Amygdala (tissue), 56 donors: ENCODE measurements around the gene REXO1.

Experiments
- DNase-seq, 56 donors: peaks; one replicate each; lab custom pipeline; 2025; lab: John Stamatoyannopoulos, UW

Gene REXO1

DNA sequence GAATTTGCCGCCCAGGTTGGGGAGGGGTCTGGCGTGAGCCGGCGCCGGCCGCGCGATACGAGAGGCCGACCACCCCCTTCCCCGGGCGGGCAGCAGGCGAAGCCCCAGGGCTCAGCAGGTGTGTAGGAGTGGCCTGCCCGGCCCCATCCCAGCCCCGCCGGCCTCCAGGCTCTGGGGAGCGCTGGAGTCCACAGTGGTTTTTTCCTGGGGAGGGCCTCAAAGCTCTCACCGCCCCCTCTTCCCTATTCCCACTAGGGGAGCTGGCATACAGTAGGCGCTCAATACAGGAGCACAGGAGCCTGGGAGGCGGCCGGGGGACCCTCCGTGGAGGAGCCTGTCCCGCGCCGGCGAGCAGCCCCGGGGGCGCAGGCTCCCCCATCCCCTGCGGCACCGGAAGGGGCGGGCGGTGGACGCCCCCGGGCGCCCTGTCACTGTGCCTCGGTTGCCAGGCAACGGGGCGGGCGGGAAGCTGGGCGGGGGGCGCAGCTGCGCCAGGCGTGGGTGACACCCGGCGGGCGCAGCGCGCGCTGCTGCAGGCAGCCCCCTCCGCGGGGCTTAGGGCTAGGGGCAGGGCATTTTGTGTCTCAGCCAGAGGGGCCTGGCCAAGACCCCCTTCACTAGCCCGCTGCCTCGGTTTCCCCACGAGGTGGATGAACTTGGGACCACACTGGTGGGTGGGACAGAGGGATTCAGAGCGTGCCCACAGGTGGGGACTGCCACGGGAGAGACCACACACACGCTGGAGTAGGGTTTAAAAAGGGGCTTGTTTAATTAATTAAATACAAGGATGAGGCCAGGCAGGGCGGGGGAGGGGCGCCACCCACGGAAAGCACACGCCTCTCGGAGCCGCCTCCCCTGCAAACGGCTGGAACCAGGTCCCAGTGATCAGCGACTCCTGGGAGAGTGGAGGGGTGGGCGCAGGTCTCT lies 3.6 kb upstream of the REXO1 start:
- peak in 22 of 56 donors; percentile 13 to 52 (median 36) for DNase-seq

DNA sequence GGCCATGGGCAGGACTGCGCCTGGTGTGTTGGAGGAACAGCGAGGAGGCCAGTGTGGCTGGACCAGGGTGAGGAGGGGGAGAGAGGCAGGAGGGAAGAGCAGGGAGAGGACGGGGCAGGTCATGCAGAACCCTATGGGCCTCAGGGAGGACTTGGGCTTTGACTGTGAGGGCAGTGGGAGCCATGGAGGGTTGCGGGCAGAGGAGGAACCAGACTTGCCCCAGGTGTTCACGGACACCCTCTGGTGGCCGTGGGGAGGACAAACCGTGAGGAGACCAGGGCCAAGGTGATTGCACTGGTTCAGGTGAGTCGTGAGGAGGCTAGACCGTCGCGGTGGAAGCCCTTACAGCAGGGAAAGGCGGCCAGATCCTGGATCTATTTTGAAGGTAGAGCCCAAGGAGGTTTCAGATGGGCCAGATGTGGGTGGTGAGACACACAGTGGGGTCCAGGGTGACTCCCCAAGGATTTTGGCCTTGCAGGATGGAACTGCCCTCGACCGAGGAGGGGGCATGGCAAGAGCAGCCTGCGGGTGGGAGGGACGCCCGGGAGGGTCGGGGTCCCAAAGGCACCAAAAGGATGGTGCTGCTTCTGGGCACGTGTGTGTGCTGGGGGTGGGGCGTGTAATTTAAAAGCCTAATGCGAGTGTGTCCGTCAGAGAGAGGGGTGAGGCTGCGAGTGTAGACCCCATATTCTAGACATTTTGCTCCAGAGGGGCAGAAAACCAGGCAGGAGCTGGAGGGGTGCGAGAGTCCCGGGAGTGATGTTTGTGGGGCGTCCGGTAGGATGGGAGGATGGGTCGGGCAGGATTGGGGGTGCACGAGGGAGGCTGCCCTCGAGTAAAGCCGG lies 2.7 kb upstream of the REXO1 start:
- no peak for DNase-seq

- DNase-seq: no peak
Observed at GRCh38 chr19:1849886-1850398, 1.7 kb upstream of the REXO1 start.

GRCh38 chr19:1849132-1849474 lies 820 bp upstream of the REXO1 start:
- DNase-seq: no peak

DNA sequence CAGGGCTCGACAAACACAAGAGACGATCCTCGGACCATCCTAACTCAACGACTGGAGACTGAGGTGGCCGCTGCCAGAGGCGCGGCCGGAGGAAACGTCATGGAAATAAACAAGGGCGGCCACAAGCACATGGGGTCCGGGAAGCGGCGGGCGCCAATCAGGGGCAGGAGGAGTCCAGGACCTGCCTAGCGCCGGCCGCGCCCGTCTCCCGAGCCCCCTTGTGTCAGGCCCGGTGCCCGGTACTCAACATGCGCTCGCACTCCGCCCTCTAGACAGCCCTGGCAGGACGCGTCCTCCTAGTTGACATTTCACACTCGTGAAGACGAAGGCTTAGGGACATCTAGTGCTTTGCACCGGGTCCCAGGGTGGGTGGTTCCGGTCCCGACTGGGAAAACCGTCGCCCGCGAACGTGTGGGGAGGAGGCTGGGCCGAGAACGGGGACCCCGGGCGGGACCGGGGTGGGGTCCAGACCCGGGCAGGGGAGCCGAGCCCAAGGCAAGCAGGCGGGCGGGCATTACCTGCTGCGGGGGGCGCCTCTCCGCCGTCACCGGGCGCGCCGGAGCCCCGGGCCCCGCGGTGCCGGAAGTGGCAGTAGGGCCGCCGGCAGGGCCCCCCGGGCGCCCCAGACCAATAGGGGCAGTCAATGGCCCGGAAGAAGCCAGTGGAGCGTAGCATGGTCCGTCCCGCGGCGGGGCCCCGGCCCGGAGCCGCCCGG lies 442 bp downstream of the REXO1 start:
- DNase-seq: peak in 4 of 56 donors; percentile 32 to 60 (median 40)

DNA sequence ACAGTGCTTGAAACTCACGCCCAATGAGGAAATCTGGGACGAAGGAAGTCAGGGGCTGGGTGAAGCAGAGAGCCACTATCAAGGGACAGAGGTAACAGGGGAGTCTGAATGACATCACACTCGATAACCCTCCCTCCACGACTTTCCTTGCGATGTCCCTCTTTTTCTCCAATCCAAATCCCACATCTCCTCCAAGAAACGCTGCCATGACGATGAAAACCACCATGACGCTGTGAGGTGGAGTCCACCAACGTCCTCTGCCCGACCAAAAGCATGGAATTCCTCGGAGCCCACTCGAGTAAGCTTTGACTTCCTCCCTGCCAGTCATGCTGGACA lies 967 bp downstream of the REXO1 start:
- DNase-seq: no peak

DNA sequence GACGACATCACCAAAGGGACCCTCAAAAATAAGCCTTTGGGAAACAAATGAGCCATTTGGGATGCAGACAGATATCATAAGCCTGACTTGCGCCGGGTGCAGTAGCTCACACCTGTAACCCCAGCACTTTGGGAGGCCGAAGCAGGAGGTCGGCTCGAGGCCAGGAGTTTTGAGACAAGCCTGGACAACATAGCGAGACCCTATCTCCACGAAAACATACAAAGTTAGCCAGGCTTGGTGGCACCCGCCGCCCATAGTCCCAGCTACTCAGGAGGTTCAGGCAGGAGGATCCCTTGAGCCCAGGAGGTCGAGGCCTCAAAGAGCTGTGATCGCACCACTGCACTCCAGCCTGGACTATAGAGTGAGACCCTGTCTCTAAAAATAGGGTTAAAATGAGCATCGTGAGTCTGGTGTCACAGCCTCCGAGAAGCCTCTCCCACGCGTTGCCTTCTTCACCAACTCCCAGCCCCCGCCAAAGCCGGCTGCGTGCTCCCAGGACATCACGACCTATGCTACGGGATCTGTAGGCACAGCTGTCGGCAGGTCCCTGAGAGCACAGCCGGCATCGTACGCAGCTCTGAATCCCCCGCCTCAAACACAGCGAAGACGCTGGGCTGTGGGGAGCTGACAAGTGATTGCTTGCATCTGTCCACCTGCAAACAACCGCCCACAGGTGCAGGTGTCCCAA lies 1.6 kb downstream of the REXO1 start:
- no peak for DNase-seq

- DNase-seq: no peak
Observed at GRCh38 chr19:1845642-1846041, 2.6 kb downstream of the REXO1 start.

- no peak for DNase-seq
Observed at GRCh38 chr19:1845125-1845515, 3.2 kb downstream of the REXO1 start.

GRCh38 chr19:1844513-1845124 lies 3.7 kb downstream of the REXO1 start:
- no peak for DNase-seq

GRCh38 chr19:1843646-1844394 lies 4.5 kb downstream of the REXO1 start:
- no peak for DNase-seq

DNA sequence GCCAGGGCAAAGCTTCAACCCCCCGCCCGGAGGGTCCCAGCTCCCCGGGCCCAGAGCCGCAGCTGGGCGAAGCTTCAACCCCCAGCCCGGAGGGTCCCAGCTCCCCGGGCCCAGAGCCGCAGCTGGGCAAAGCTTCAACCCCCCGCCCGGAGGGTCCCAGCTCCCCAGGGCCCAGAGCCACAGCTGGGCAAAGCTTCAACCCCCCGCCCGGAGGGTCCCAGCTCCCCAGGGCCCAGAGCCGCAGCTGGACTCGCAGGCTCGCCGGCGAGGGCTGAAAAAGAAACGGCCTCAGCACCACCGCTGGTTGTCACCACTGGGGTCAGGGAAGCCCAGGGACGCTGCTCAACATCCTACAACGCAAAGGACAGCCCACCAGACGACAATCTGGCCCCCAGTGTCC lies 5.2 kb downstream of the REXO1 start:
- no peak for DNase-seq

GRCh38 chr19:1841209-1841924 lies 6.9 kb downstream of the REXO1 start:
- DNase-seq: no peak

GRCh38 chr19:1840541-1841115 lies 7.7 kb downstream of the REXO1 start:
- no peak for DNase-seq

DNA sequence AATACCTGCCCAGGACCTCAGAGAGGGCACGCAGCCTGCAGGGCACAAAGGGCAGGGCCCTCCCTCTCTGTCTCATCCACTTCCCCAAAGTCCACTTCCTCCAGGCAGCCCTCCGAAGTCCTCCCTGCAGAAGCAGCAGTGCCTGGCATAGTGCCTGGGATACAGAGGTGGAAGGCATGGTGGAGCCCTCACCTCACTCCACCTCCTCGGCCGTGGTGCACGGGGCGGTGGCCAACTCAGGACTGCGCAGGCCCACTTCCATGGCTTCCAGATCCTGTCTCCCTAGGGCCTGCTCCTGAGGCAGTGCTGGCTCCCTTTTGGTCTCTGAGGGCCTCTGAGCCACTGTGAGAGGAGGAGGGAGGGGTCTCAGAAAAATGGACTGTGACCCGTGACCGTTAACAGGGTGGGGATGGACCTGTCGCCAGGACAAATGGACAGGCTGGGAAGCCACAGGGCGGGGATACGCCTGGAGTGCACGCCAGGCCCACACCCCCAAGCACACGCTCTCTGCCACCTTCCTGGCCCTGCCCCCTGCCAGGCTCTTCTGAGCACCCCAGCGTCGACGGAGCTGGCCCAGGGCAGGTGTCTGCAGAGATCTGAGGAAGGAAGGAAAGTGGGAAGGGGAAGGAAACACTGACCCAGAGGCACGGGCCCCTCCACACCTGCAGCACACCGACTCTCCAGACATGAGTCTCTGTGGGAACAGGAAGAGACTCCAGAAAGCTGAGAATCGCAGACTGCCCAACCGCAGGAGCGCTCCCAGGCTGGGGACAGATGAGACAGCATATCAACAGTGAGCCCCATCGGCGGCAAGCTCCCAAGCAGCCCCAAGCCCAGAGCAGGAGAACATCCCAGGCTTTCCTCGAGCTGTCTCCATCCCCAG lies 8.4 kb downstream of the REXO1 start:
- no peak for DNase-seq

DNA sequence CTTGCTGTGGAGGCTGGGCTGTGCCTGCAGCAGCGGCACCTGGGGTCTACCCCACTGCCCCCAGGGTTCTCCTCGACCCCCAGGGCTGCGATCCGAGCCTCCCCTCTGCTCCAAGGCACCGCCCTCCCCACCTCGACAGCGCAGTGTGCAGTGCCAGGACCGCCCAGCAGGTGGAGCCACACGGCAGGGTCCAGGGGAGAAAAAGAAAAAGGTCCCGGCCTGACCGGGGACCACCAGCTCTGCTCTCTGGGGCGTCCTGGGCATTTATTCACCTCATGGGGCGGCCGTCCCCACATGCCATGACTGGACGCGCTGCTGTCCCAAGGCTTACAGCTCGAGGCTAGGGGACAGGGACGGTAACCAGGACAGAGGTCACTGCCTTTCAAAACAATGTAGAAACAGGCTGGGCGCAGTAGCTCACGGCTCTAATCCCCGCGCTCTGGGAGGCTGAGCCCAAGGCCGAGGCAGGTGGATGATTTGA lies 10.6 kb downstream of the REXO1 start:
- peak in 6 of 56 donors; percentile 3 to 33 (median 10) for DNase-seq

DNA sequence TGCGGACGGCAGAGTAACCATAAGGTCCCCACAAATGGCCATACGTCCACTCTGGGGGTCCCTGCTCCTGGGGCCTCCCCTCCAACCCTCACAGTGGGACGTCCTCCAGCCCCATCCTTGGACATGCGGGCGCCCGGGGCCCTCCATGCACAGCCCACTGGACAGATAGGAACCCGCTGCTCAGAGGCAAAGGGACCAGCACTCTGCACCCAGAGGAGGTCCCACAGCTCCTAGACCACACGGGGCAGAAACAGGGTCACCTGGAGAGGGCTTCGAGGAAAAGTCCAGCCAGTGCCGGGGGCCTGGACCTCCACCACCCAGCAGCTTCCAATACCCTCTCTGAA lies 11.1 kb downstream of the REXO1 start:
- no peak for DNase-seq
